Measurements from ENCODE around the gene PLCL1.

PLCL1 gene

GRCh38 chr2:197891897-197892442 is 87.6 kb downstream of the PLCL1 start:
- Histone ChIP-seq H3K27ac (replicated peaks) (no peak overlapping the region), H3K4me3 (replicated peaks; ENCODE audit: insufficient read depth, low read length) (no peak overlapping the region), H3K27me3 (ENCODE audit: insufficient read depth, poor library complexity, severe bottlenecking) (no peaks in the 10 kb centered on the region)
- no peak for TF ChIP-seq SPI1 (IDR thresholded peaks at IDR 0.05; ENCODE audit: borderline replicate concordance, low read depth)
- no peak for TF ChIP-seq CTCF (IDR thresholded peaks at IDR 0.05; ENCODE audit: insufficient read depth, low read length)
- TF ChIP-seq, protein P1, sequence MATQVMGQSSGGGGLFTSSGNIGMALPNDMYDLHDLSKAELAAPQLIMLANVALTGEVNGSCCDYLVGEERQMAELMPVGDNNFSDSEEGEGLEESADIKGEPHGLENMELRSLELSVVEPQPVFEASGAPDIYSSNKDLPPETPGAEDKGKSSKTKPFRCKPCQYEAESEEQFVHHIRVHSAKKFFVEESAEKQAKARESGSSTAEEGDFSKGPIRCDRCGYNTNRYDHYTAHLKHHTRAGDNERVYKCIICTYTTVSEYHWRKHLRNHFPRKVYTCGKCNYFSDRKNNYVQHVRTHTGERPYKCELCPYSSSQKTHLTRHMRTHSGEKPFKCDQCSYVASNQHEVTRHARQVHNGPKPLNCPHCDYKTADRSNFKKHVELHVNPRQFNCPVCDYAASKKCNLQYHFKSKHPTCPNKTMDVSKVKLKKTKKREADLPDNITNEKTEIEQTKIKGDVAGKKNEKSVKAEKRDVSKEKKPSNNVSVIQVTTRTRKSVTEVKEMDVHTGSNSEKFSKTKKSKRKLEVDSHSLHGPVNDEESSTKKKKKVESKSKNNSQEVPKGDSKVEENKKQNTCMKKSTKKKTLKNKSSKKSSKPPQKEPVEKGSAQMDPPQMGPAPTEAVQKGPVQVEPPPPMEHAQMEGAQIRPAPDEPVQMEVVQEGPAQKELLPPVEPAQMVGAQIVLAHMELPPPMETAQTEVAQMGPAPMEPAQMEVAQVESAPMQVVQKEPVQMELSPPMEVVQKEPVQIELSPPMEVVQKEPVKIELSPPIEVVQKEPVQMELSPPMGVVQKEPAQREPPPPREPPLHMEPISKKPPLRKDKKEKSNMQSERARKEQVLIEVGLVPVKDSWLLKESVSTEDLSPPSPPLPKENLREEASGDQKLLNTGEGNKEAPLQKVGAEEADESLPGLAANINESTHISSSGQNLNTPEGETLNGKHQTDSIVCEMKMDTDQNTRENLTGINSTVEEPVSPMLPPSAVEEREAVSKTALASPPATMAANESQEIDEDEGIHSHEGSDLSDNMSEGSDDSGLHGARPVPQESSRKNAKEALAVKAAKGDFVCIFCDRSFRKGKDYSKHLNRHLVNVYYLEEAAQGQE (IDR thresholded peaks at IDR 0.05; ENCODE audit: insufficient replicate concordance, low read depth): no peak
- no peak for TF ChIP-seq GABPA (IDR thresholded peaks at IDR 0.05; ENCODE audit: low read depth)
- TF ChIP-seq POLR2AphosphoS5 (IDR thresholded peaks at IDR 0.05; ENCODE audit: low read depth): no peak
- DNase-seq (ENCODE audit: low read depth in 1 of 2, low spot score in 1 of 2): no peak

DNA sequence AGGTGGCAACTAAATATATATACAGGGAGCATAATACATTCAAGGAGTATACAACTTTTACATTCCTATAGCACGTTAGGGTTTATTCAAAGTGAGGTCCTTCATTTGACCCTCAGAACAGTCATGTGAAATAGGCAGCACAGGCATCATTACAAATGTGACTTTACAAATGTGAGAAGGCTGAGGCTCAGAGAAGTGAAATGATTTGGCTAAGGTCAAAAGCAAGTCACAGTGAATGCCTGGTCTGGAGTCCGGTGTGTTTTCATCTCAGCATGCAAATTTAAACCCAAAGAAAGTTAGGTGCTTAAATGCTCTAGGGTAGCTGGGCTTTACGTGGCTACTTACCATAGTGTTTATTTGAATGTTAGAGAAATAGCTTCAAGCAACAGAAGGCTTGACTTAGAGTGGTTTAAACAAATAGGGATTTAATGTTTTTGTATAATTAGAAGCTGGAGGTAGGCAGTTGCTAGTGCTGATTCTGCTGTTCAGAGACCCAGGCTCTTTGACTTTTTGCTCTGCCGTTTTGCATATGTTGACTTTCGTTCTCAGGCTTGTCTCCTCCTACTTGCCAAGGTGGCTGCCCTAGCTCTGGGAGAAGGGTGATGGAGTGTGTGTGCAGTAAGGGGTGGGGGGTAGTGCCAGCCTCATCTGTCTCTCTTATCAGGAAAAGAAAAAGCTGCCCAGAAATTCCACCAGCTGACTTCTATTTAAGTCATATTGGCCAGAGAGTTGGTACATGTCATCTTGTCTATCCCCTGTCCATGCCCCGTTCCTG is 89.2 kb downstream of the PLCL1 start:
- Histone ChIP-seq H3K4me3 (replicated peaks; ENCODE audit: insufficient read depth, low read length) (no peak overlapping the region), H3K27me3 (ENCODE audit: insufficient read depth, poor library complexity, severe bottlenecking) (no peaks in the 10 kb centered on the region), H3K27ac (replicated peaks) (no peak overlapping the region)
- no peak for DNase-seq (ENCODE audit: low read depth in 1 of 2, low spot score in 1 of 2)
- TF ChIP-seq POLR2AphosphoS5 (IDR thresholded peaks at IDR 0.05; ENCODE audit: low read depth) (no peak), CTCF (IDR thresholded peaks at IDR 0.05; ENCODE audit: insufficient read depth, low read length) (no peak), GABPA (IDR thresholded peaks at IDR 0.05; ENCODE audit: low read depth) (no peak), SPI1 (IDR thresholded peaks at IDR 0.05; ENCODE audit: borderline replicate concordance, low read depth) (no peak)

DNA sequence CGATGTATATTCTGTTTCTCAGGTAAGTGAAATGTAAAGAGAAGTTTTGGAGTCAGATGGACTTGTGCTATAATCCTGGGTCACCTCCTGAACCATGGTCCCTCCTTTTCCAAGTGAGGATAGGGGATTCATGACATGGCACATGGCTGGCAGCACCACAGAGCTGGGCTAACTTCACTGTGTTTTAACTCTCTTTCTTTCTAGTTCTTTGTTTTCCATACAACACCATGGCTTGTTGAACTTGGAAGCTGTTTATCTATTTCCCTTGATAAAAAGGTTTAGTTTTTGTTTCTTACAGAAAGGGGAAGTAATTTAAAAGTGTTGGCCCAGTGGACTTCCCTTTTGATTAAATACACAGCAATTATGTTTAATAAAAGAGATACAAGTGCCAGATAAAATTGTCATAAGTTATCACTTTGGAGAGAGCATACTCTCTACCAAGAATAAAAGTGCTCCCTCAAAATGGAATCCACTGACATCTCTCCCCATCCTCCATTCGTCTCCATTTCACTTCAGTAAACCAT is 90.4 kb downstream of the PLCL1 start:
- Histone ChIP-seq H3K27ac (replicated peaks) (no peak overlapping the region), H3K27me3 (ENCODE audit: insufficient read depth, poor library complexity, severe bottlenecking) (no peaks in the 10 kb centered on the region), H3K4me3 (replicated peaks; ENCODE audit: insufficient read depth, low read length) (no peak overlapping the region)
- TF ChIP-seq, protein P1 (IDR thresholded peaks at IDR 0.05; ENCODE audit: insufficient replicate concordance, low read depth): no peak
- TF ChIP-seq CTCF (IDR thresholded peaks at IDR 0.05; ENCODE audit: insufficient read depth, low read length) (no peak), SPI1 (IDR thresholded peaks at IDR 0.05; ENCODE audit: borderline replicate concordance, low read depth) (peak; percentile 55), POLR2AphosphoS5 (IDR thresholded peaks at IDR 0.05; ENCODE audit: low read depth) (no peak), GABPA (IDR thresholded peaks at IDR 0.05; ENCODE audit: low read depth) (no peak)
- DNase-seq (ENCODE audit: low read depth in 1 of 2, low spot score in 1 of 2): no peak

Measured in HL-60 (cell line).